PFSK-1 (cell line): ENCODE results near the gene NADSYN1.

Experiments
- POLR2AphosphoS5 ChIP-seq: IDR thresholded peaks from 2 replicates; pipeline ENCODE4 v1.6.1; 2012; ENCODE audit warnings: low read depth, mild to moderate bottlenecking, control low read depth, low read length, moderate library complexity
- REST ChIP-seq, 2 experiments: IDR thresholded peaks; 2 replicates each; pipeline versions ENCODE4 v1.6.1 to v1.8.0; 2011 to 2012; ENCODE audit warnings: low read depth in 2 of 2, low read length in 2 of 2, control low read depth in 1 of 2, inconsistent platforms in 1 of 2, mild to moderate bottlenecking in 1 of 2, moderate library complexity in 1 of 2; ENCODE audit not compliant: insufficient read depth in 1 of 2
- TAF1 ChIP-seq: IDR thresholded peaks from 2 replicates; pipeline ENCODE4 v1.6.1; 2012; ENCODE audit warnings: low read length, control low read depth, borderline replicate concordance; ENCODE audit not compliant: insufficient read depth

- TF ChIP-seq POLR2AphosphoS5 (no peak), REST (IDR thresholded peaks at IDR 0.05; ENCODE audit: insufficient read depth in 1 of 2, low read depth in 2 of 2, low read length in 2 of 2) (no peak), TAF1 (no peak)
These were observed 95.1 kb downstream of the NADSYN1 start, which contains the start of gene KRTAP5-9 for GRCh38 chr11:71548120-71548519.
